Endothelial cell (in vitro differentiated cells): ENCODE data around the gene MUSK. TPM values are rescaled to one million over a fixed set of nuclear protein-coding genes. Genes with fewer than 3 reads are reported as not detected.
"Not testable (repeated sequence)": the region's sequence is repeated elsewhere in the genome, so short reads cannot be mapped to it uniquely, and the experiment has no call there.

ENCODE experiments used
- DNase-seq: peaks from one replicate; pipeline ENCODE4 v3.0.0; 2021; ENCODE audit warnings: low spot score
- H3K27ac Mint-ChIP-seq: one replicate; pipeline ENCODE4 v1.8.0; 2021; ENCODE audit warnings: mixed read lengths, inconsistent platforms; ENCODE audit not compliant: unreplicated experiment
- H3K27me3 Mint-ChIP-seq: one replicate; pipeline ENCODE4 v1.8.0; 2021; ENCODE audit warnings: mild to moderate bottlenecking, moderate library complexity, mixed read lengths, inconsistent platforms; ENCODE audit not compliant: unreplicated experiment
- H3K36me3 Mint-ChIP-seq: one replicate; pipeline ENCODE4 v1.8.0; 2021; ENCODE audit warnings: mild to moderate bottlenecking, low read depth, mixed read lengths, inconsistent platforms; ENCODE audit not compliant: unreplicated experiment
- H3K4me1 Mint-ChIP-seq: one replicate; pipeline ENCODE4 v1.8.0; 2021; ENCODE audit warnings: mild to moderate bottlenecking, mixed read lengths, inconsistent platforms; ENCODE audit not compliant: unreplicated experiment
- H3K4me3 Mint-ChIP-seq: one replicate; pipeline ENCODE4 v1.8.0; 2021; ENCODE audit warnings: mild to moderate bottlenecking, mixed read lengths, inconsistent platforms; ENCODE audit not compliant: unreplicated experiment
- H3K9me3 Mint-ChIP-seq: one replicate; pipeline ENCODE4 v1.8.0; 2021; ENCODE audit warnings: mixed read lengths, inconsistent platforms; ENCODE audit not compliant: unreplicated experiment
- CTCF ChIP-seq: fragments of 200-600 bp; sonication (generic); IDR thresholded peaks from one replicate; pipeline ENCODE4 v1.5.0; 2021; ENCODE audit warnings: antibody characterized with exemption; ENCODE audit not compliant: unreplicated experiment
- total RNA-seq: library from RNA; stranded (reverse); fragmentation: NEBNext Ultra II Directional; extraction: Animal tissue kit (Norgen Biotek cat#: 25700); gene quantifications from one replicate; pipeline ENCODE4 v1.2.1, GENCODE V29; 2021; ENCODE audit not compliant: unreplicated experiment

The MUSK gene
- total RNA-seq, 1 donor from 2014 or later: not detected

GRCh38 chr9:110821064-110821463 is 152.5 kb downstream of the MUSK start:
- H3K36me3 Mint-ChIP-seq: no peaks in the 10 kb centered on the region
- TF ChIP-seq CTCF: no peak
- no peak overlapping the region for H3K4me3 Mint-ChIP-seq
- H3K27me3 Mint-ChIP-seq: peaks cover 4% of the 10 kb centered on the region
- no peaks in the 10 kb centered on the region for H3K9me3 Mint-ChIP-seq
- H3K4me1 Mint-ChIP-seq: peaks cover 3% of the 10 kb centered on the region
- no peak overlapping the region for H3K27ac Mint-ChIP-seq
- DNase-seq: no peak

- not testable (repeated sequence) for H3K9me3 Mint-ChIP-seq
Observed at GRCh38 chr9:110825129-110825528, 156.5 kb downstream of the MUSK start.

GRCh38 chr9:110825950-110826349 is 157.4 kb downstream of the MUSK start:
- Mint-ChIP-seq H3K27me3 (peaks cover 2% of the 10 kb centered on the region), H3K36me3 (no peaks in the 10 kb centered on the region), H3K4me1 (no peaks in the 10 kb centered on the region), H3K27ac (no peak overlapping the region), H3K4me3 (no peak overlapping the region), H3K9me3 (no peaks in the 10 kb centered on the region)
- TF ChIP-seq CTCF: no peak
- no peak for DNase-seq

More at GRCh38 chr9:110825129-110825528, 156.5 kb downstream of the MUSK start:
- not testable (repeated sequence) for H3K4me1 Mint-ChIP-seq, H3K36me3 Mint-ChIP-seq, H3K27ac Mint-ChIP-seq, H3K4me3 Mint-ChIP-seq, DNase-seq, H3K27me3 Mint-ChIP-seq

- H3K9me3 Mint-ChIP-seq, H3K27me3 Mint-ChIP-seq, DNase-seq, H3K27ac Mint-ChIP-seq, H3K4me1 Mint-ChIP-seq, H3K4me3 Mint-ChIP-seq, H3K36me3 Mint-ChIP-seq: not testable (repeated sequence)
Observed at GRCh38 chr9:110826400-110826799, 157.8 kb downstream of the MUSK start.

- Mint-ChIP-seq H3K27ac (no peak overlapping the region), H3K9me3 (no peaks in the 10 kb centered on the region), H3K4me3 (no peak overlapping the region), H3K36me3 (no peaks in the 10 kb centered on the region), H3K4me1 (no peaks in the 10 kb centered on the region), H3K27me3 (peaks cover 2% of the 10 kb centered on the region)
- TF ChIP-seq CTCF: no peak
- no peak for DNase-seq
Observed at GRCh38 chr9:110828264-110828663, 159.7 kb downstream of the MUSK start.

- H3K4me1 Mint-ChIP-seq: no peaks in the 10 kb centered on the region
- peaks cover 2% of the 10 kb centered on the region for H3K27me3 Mint-ChIP-seq
- H3K27ac Mint-ChIP-seq: no peak overlapping the region
- H3K4me3 Mint-ChIP-seq: no peak overlapping the region
- DNase-seq: no peak
- H3K36me3 Mint-ChIP-seq: no peaks in the 10 kb centered on the region
- no peak for TF ChIP-seq CTCF
- no peaks in the 10 kb centered on the region for H3K9me3 Mint-ChIP-seq
Observed at GRCh38 chr9:110830495-110830894, 161.9 kb downstream of the MUSK start.
